Central memory CD4-positive, alpha-beta T cell (primary cell): ENCODE results near the gene NBEAL2.
A peak's percentile ranks its signal among the peaks of the same experiment; 100 is the strongest.

ENCODE experiments used
- DNase-seq: peaks from one replicate; pipeline ENCODE4 v3.0.0; 2022

NBEAL2 gene

GRCh38 chr3:47002171-47003055, 22.9 kb downstream of the NBEAL2 start:
- DNase-seq, result no peak

- DNase-seq, result no peak
Measured at GRCh38 chr3:47003056-47003410, 23.6 kb downstream of the NBEAL2 start.

GRCh38 chr3:47003461-47004368, 24.2 kb downstream of the NBEAL2 start:
- DNase-seq, result no peak

- DNase-seq, result no peak
Measured at GRCh38 chr3:47004369-47005211, 25.1 kb downstream of the NBEAL2 start.

GRCh38 chr3:47005212-47006144, 26.0 kb downstream of the NBEAL2 start:
- DNase-seq, result no peak

GRCh38 chr3:47006145-47006651, 26.7 kb downstream of the NBEAL2 start:
- DNase-seq, result no peak

- no peak for DNase-seq
Measured at GRCh38 chr3:47007001-47007400, 27.5 kb downstream of the NBEAL2 start.

GRCh38 chr3:47007482-47008233, 28.2 kb downstream of the NBEAL2 start:
- DNase-seq, result no peak

GRCh38 chr3:47008234-47008796, 28.8 kb downstream of the NBEAL2 start:
- no peak for DNase-seq

GRCh38 chr3:47008851-47009224, 29.4 kb downstream of the NBEAL2 start:
- DNase-seq, result no peak

GRCh38 chr3:47009225-47010110, 30.0 kb downstream of the NBEAL2 start:
- peak; percentile 46 for DNase-seq

GRCh38 chr3:47010111-47010712, 30.7 kb downstream of the NBEAL2 start:
- no peak for DNase-seq

- no peak for DNase-seq
Measured at GRCh38 chr3:47010910-47011309, 31.4 kb downstream of the NBEAL2 start.

- no peak for DNase-seq
Measured at GRCh38 chr3:47011371-47011770, 31.9 kb downstream of the NBEAL2 start.

GRCh38 chr3:47012342-47013230, 33.1 kb downstream of the NBEAL2 start:
- DNase-seq, result no peak

- DNase-seq, result no peak
Measured at GRCh38 chr3:47013231-47013630, 33.8 kb downstream of the NBEAL2 start.

- no peak for DNase-seq
Measured at GRCh38 chr3:47014036-47014435, 34.6 kb downstream of the NBEAL2 start.

- no peak for DNase-seq
Measured at GRCh38 chr3:47015151-47015550, 35.7 kb downstream of the NBEAL2 start.
